HepG2 (cell line): Measurements from ENCODE around the gene INSIG2. TPM values are rescaled to one million over a fixed set of nuclear protein-coding genes. Genes with fewer than 3 reads are reported as not detected.

Source experiments
- ARID5B ChIP-seq: IDR thresholded peaks from 2 replicates; pipeline ENCODE4 v1.4.0; 2020; ENCODE audit warnings: mild to moderate bottlenecking, missing genetic modification reagents
- CEBPZ ChIP-seq: IDR thresholded peaks from 2 replicates; pipeline ENCODE4 v1.6.1; 2012; ENCODE audit warnings: low read length, improper control_type of control experiment
- HIC2 ChIP-seq: sonication (generic); formaldehyde crosslinking; IDR thresholded peaks from 2 replicates; pipeline ENCODE4 v1.9.0; 2022; ENCODE audit warnings: low read depth, missing genetic modification reagents
- MAFG ChIP-seq: sonication (generic); formaldehyde crosslinking; IDR thresholded peaks from 2 replicates; pipeline ENCODE4 v1.5.1; 2020; ENCODE audit warnings: mild to moderate bottlenecking, missing genetic modification reagents
- MEF2D ChIP-seq: sonication (generic); formaldehyde crosslinking; IDR thresholded peaks from 2 replicates; pipeline ENCODE4 v1.5.1; 2020; ENCODE audit warnings: mild to moderate bottlenecking, missing genetic modification reagents
- PCBP1 ChIP-seq: fragments of 200-400 bp; formaldehyde crosslinking; IDR thresholded peaks from 2 replicates; pipeline ENCODE4 v1.6.1; 2017; ENCODE audit warnings: mild to moderate bottlenecking, low read depth, low read length, borderline replicate concordance
- REL ChIP-seq: sonication (generic); formaldehyde crosslinking; conservative IDR thresholded peaks from 2 replicates; pipeline ENCODE4 v1.8.0; 2022; ENCODE audit warnings: mild to moderate bottlenecking, missing genetic modification reagents, moderate library complexity
- SIX4 ChIP-seq: sonication (generic); formaldehyde crosslinking; IDR thresholded peaks from 2 replicates; pipeline ENCODE4 v1.4.0; 2020; ENCODE audit warnings: missing genetic modification reagents
- STAT6 ChIP-seq: sonication (generic); formaldehyde crosslinking; IDR thresholded peaks from 2 replicates; pipeline ENCODE4 v1.4.0; 2020; ENCODE audit warnings: missing genetic modification reagents, mild to moderate bottlenecking, borderline replicate concordance
- ZC3H13 ChIP-seq: sonication (generic); formaldehyde crosslinking; IDR thresholded peaks from 2 replicates; pipeline ENCODE4 v1.8.1; 2023; ENCODE audit warnings: mild to moderate bottlenecking, missing genetic modification reagents, moderate library complexity
- ZC3H4 ChIP-seq: sonication (generic); formaldehyde crosslinking; IDR thresholded peaks from 2 replicates; pipeline ENCODE4 v1.4.0; 2020; ENCODE audit warnings: missing genetic modification reagents, borderline replicate concordance
- ZNF432 ChIP-seq: sonication (generic); formaldehyde crosslinking; IDR thresholded peaks from 2 replicates; pipeline ENCODE4 v1.5.0; 2020; ENCODE audit warnings: missing genetic modification reagents, mild to moderate bottlenecking, borderline replicate concordance
- ZNF747 ChIP-seq: sonication (generic); formaldehyde crosslinking; IDR thresholded peaks from 2 replicates; pipeline ENCODE4 v1.8.1; 2023; ENCODE audit warnings: missing genetic modification reagents, mild to moderate bottlenecking, borderline replicate concordance
- ZSCAN22 ChIP-seq: sonication (generic); formaldehyde crosslinking; IDR thresholded peaks from 2 replicates; pipeline ENCODE4 v1.4.0; 2020; ENCODE audit warnings: mild to moderate bottlenecking, missing genetic modification reagents
- polyA plus RNA-seq, 8 experiments: library from polyadenylated mRNA; depleted of rRNA in 3 of 8; stranded (reverse) in 7 of 8; unstranded in 1 of 8; fragments of >200 nt; fragmentation: Illumina TruSeq in 4 of 8; extraction: Trizol in 4 of 8; gene quantifications; 2 replicates each; pipeline versions ENCODE4 v1.2.1 to v1.2.3, GENCODE V29; 2011 to 2016; ENCODE audit warnings: low read depth in 4 of 8, missing spikeins in 1 of 8, mixed read lengths in 1 of 8; ENCODE audit not compliant: insufficient read depth in 1 of 8
- total RNA-seq, 5 experiments: library from RNA; depleted of rRNA; stranded (reverse); fragments of >200 nt; fragmentation: Illumina TruSeq; extraction: Trizol; gene quantifications; 2 replicates each; pipeline ENCODE4 v1.2.3, GENCODE V29; 2016; ENCODE audit warnings: low read depth in 1 of 5

Gene INSIG2
- total and polyA plus RNA-seq, 2 of the 13 experiments (the other 11 are each of a cell fraction or from before 2014, with no cell fraction given) = 73.5 to 481 TPM

- no peak for TF ChIP-seq STAT6 (CRISPR knock-in tag)
- TF ChIP-seq ARID5B = peak; percentile 89
- TF ChIP-seq ZC3H4 (CRISPR knock-in tag) = no peak
- 0 out of 2 replicates have a peak, but pooled peaks have one; percentile 27 for TF ChIP-seq ZC3H13 (CRISPR knock-in tag)
- peak; percentile 16; the same call in 1 of the 2 replicates for TF ChIP-seq SIX4
- TF ChIP-seq REL = 0 out of 2 replicates have a peak, but pooled peaks have one; percentile 11
- no peak for TF ChIP-seq CEBPZ
- TF ChIP-seq HIC2 (CRISPR knock-in tag) = peak; percentile 62; the same call in 1 of the 2 replicates
- TF ChIP-seq ZNF747 (CRISPR knock-in tag) = no peak; the same call in none of the 2 replicates
- TF ChIP-seq MEF2D = peak; percentile 94
- TF ChIP-seq PCBP1 = peak; percentile 56; the same call in 1 of the 2 replicates
- TF ChIP-seq MAFG = no peak
- 0 out of 2 replicates have a peak, but pooled peaks have one; percentile 27 for TF ChIP-seq ZSCAN22 (CRISPR knock-in tag)
- TF ChIP-seq ZNF432 (CRISPR knock-in tag) = no peak
These were observed at the start of gene INSIG2 (continued) for GRCh38 chr2:118088051-118089024.
